Adrenal gland (tissue), 5 donors: Measurements from ENCODE around the gene CDH11.

Experiments used
- CTCF ChIP-seq, 6 experiments: fragments of 450-650 bp in 4 of 6; fragments of 200-600 bp in 2 of 6; sonication (generic) in 1 of 6; IDR thresholded peaks; 1 replicate in 5 of 6; 2 replicates in 1 of 6; pipeline versions ENCODE4 v1.5.1 to v1.8.0; 2016 to 2021; ENCODE audit warnings: antibody characterized with exemption in 6 of 6, mild to moderate bottlenecking in 2 of 6, moderate library complexity in 1 of 6
- POLR2A ChIP-seq, 2 donors: fragments of 450-650 bp; IDR thresholded peaks; one replicate each; pipeline ENCODE4 v1.6.1; 2017; ENCODE audit warnings: antibody characterized with exemption in 2 of 2, mild to moderate bottlenecking in 2 of 2, moderate library complexity in 1 of 2
- donor health status: DM: no; HTN: no; CAD: no.

DNA sequence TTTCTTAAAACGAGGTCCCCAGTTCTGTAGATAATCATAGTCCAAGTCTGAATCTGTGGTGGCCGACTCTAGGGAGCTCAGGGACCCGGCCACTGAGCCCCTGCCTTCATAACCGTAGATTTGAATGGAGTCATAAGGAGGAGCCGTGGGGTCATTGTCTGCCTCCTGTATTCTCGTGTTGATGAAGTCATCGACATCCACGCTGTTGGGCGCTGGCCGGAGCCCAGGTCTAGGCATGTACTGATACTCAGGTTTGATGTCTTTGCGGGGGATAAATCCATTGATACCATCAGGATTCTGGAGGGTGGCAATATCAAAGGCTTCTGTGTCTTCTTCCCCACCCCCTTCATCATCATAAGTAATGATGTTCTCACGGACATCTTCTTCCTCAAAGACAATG lies 174.2 kb downstream of the CDH11 start:
- TF ChIP-seq CTCF (IDR thresholded peaks at IDR 0.05) (no peak), POLR2A (IDR thresholded peaks at IDR 0.05) (no peak)
